Keratinocyte (primary cell): ENCODE measurements around the gene PDE9A. TPM values are rescaled to one million over a fixed set of nuclear protein-coding genes. Genes with fewer than 3 reads are reported as not detected.

Experiments used
- DNase-seq: peaks from one replicate; pipeline ENCODE4 v3.0.0-alpha.2; 2011; ENCODE audit warnings: low read depth, missing footprints, low spot score
- FAIRE-seq: peaks from 2 replicates; lab custom pipeline; 2011; peaks lifted over from hg19 to GRCh38; lab: Jason Lieb, UNC
- H2AFZ ChIP-seq: 2 replicates; pipeline ENCODE4 v1.6.0; 2012; ENCODE audit warnings: low read length, control low read depth, inconsistent platforms; ENCODE audit not compliant: control insufficient read depth
- H3K27ac ChIP-seq: 2 replicates; pipeline ENCODE4 v1.5.1; 2011; ENCODE audit warnings: low read length; ENCODE audit not compliant: control insufficient read depth, insufficient read depth
- H3K27me3 ChIP-seq: 3 replicates; pipeline ENCODE4 v1.6.0; 2011; ENCODE audit warnings: low read length; ENCODE audit not compliant: control insufficient read depth, insufficient read depth; ENCODE audit errors: extremely low read depth
- H3K36me3 ChIP-seq, 2 experiments: 2 replicates in 1 of 2; 3 replicates in 1 of 2; pipeline ENCODE4 v1.5.1; 2011; ENCODE audit warnings: low read length in 2 of 2, mild to moderate bottlenecking in 1 of 2; ENCODE audit not compliant: control insufficient read depth in 2 of 2, insufficient read depth in 2 of 2; ENCODE audit errors: extremely low read depth in 1 of 2
- H3K4me1 ChIP-seq: 3 replicates; pipeline ENCODE4 v1.5.1; 2011; ENCODE audit warnings: low read length; ENCODE audit not compliant: control insufficient read depth, insufficient read depth; ENCODE audit errors: extremely low read depth
- H3K4me2 ChIP-seq: 3 replicates; pipeline ENCODE4 v1.6.0; 2011; ENCODE audit warnings: low read depth, low read length; ENCODE audit not compliant: control insufficient read depth, insufficient read depth; ENCODE audit errors: extremely low read depth
- H3K4me3 ChIP-seq, 3 experiments: fragments of 200-600 bp in 1 of 3; sonication (generic) in 1 of 3; 2 replicates in 2 of 3; 3 replicates in 1 of 3; pipeline ENCODE4 v1.5.1; 2011 to 2016; ENCODE audit warnings: low read length in 3 of 3, mild to moderate bottlenecking in 3 of 3, control low read depth in 2 of 3, inconsistent platforms in 1 of 3, low read depth in 1 of 3, mixed read lengths in 1 of 3, mixed run types in 1 of 3, moderate library complexity in 1 of 3; ENCODE audit not compliant: control insufficient read depth in 2 of 3, insufficient read depth in 2 of 3; ENCODE audit errors: extremely low read depth in 1 of 3
- H3K79me2 ChIP-seq: 2 replicates; pipeline ENCODE4 v1.6.0; 2012; ENCODE audit warnings: low read length; ENCODE audit not compliant: control insufficient read depth, insufficient read depth
- H3K9ac ChIP-seq: 3 replicates; pipeline ENCODE4 v1.6.0; 2011; ENCODE audit warnings: low read length; ENCODE audit not compliant: control insufficient read depth, insufficient read depth; ENCODE audit errors: extremely low read depth
- H3K9me1 ChIP-seq: 3 replicates; pipeline ENCODE4 v1.6.0; 2011; ENCODE audit warnings: low read length; ENCODE audit not compliant: control insufficient read depth, insufficient read depth; ENCODE audit errors: extremely low read depth
- H3K9me3 ChIP-seq: 2 replicates; pipeline ENCODE4 v1.5.1; 2012; ENCODE audit warnings: low read depth, low read length; ENCODE audit not compliant: control insufficient read depth
- H4K20me1 ChIP-seq: 3 replicates; pipeline ENCODE4 v1.6.0; 2011; ENCODE audit warnings: low read length; ENCODE audit not compliant: control insufficient read depth, insufficient read depth; ENCODE audit errors: extremely low read depth
- CTCF ChIP-seq, 3 experiments: IDR thresholded peaks in 1 of 3; conservative IDR thresholded peaks in 1 of 3; optimal IDR thresholded peaks in 1 of 3; 2 replicates in 2 of 3; 3 replicates in 1 of 3; pipeline versions ENCODE3 to v1.5.1; 2011; ENCODE audit warnings: low read length in 3 of 3, mild to moderate bottlenecking in 3 of 3, moderate library complexity in 2 of 3, control low read depth in 1 of 3, inconsistent platforms in 1 of 3; ENCODE audit not compliant: insufficient read depth in 2 of 3; ENCODE audit errors: extremely low read depth in 1 of 3
- EZH2 ChIP-seq: IDR thresholded peaks from one replicate; pipeline ENCODE4 v1.6.1; 2012; ENCODE audit warnings: inconsistent platforms, mild to moderate bottlenecking, low read length, moderate library complexity
- dilution Hi-C: fragments of 300-500 bp; cut with MboI; formaldehyde crosslinking; loops from one replicate; pipeline ENCODE4 v1.7.0; 2020; ENCODE audit warnings: low sequenced_read_pairs; ENCODE audit not compliant: extremely low pct_ligation_motif_present
- polyA plus RNA-seq, 5 experiments: library from polyadenylated mRNA; depleted of rRNA in 3 of 5; stranded (reverse) in 3 of 5; stranded (forward) in 1 of 5; unstranded in 1 of 5; fragments of >200 nt; gene quantifications; 1 replicate in 1 of 5; 2 replicates in 3 of 5; 3 replicates in 1 of 5; pipeline versions ENCODE4 v1.2.1 to v1.2.3, GENCODE V29; 2011 to 2012; ENCODE audit warnings: missing spikeins in 2 of 5, low read depth in 1 of 5, low replicate concordance in 1 of 5

Gene PDE9A
- polyA plus RNA-seq, 1 donor (not counting 4 experiments of a cell fraction or from before 2014, with no cell fraction given), result 0.13 TPM

- no peak overlapping the region for H2AFZ ChIP-seq
- H3K79me2 ChIP-seq, result no peaks in the 10 kb centered on the region
- no peaks in the 10 kb centered on the region for H4K20me1 ChIP-seq
- FAIRE-seq (no peak), DNase-seq (no peak)
- H3K27ac ChIP-seq, result no peak overlapping the region
- H3K9me1 ChIP-seq, result no peaks in the 10 kb centered on the region
- H3K4me3 ChIP-seq, result no peak overlapping the region
- no peaks in the 10 kb centered on the region for H3K9me3 ChIP-seq
- H3K9ac ChIP-seq, result no peak overlapping the region
- dilution Hi-C loops, result no loop called here
- H3K27me3 ChIP-seq, result peaks cover 43% of the 10 kb centered on the region
- no peak for TF ChIP-seq EZH2
- TF ChIP-seq CTCF (optimal IDR thresholded peaks at IDR 0.05 in 1 of 3, IDR thresholded peaks at IDR 0.05 in 1 of 3, conservative IDR thresholded peaks at IDR 0.05 in 1 of 3; ENCODE audit: extremely low read depth in 1 of 3, insufficient read depth in 2 of 3, low read length in 3 of 3), result no peak
- H3K4me2 ChIP-seq, result no peak overlapping the region
- peaks cover 2% of the 10 kb centered on the region for H3K4me1 ChIP-seq
- H3K36me3 ChIP-seq, result no peaks in the 10 kb centered on the region
Measured at GRCh38 chr21:42657676-42658319, 4.4 kb downstream of the PDE9A start.

- Histone ChIP-seq H3K9me1 (no peaks in the 10 kb centered on the region), H3K4me2 (no peak overlapping the region), H3K9me3 (no peaks in the 10 kb centered on the region), H3K4me1 (peaks cover 2% of the 10 kb centered on the region), H3K4me3 (no peak overlapping the region), H3K27me3 (peaks cover 38% of the 10 kb centered on the region), H3K27ac (no peak overlapping the region), H3K36me3 (no peaks in the 10 kb centered on the region), H2AFZ (no peak overlapping the region), H3K9ac (no peak overlapping the region), H3K79me2 (no peaks in the 10 kb centered on the region), H4K20me1 (no peaks in the 10 kb centered on the region)
- DNase-seq (no peak), FAIRE-seq (no peak)
- dilution Hi-C loops, result no loop called here
- TF ChIP-seq EZH2, result no peak
- TF ChIP-seq CTCF (optimal IDR thresholded peaks at IDR 0.05 in 1 of 3, IDR thresholded peaks at IDR 0.05 in 1 of 3, conservative IDR thresholded peaks at IDR 0.05 in 1 of 3; ENCODE audit: extremely low read depth in 1 of 3, insufficient read depth in 2 of 3, low read length in 3 of 3), result no peak
Measured at GRCh38 chr21:42658320-42659105, 5.1 kb downstream of the PDE9A start.
